Testis (tissue), 2 donors: ENCODE results near the gene CAMK2B.

ENCODE experiments used
- POLR2A ChIP-seq: fragments of 450-650 bp; IDR thresholded peaks from one replicate; pipeline ENCODE4 v1.6.1; 2017; ENCODE audit warnings: antibody characterized with exemption, mild to moderate bottlenecking, moderate library complexity
- TF ChIP-seq, protein P1 (sequence below), 3 experiments: fragments of 450-650 bp in 2 of 3; fragments of 200-600 bp in 1 of 3; sonication (generic) in 1 of 3; IDR thresholded peaks; one replicate each; pipeline ENCODE4 v1.5.1; 2016 to 2019; ENCODE audit warnings: antibody characterized with exemption in 3 of 3, mild to moderate bottlenecking in 2 of 3, moderate library complexity in 1 of 3

DNA sequence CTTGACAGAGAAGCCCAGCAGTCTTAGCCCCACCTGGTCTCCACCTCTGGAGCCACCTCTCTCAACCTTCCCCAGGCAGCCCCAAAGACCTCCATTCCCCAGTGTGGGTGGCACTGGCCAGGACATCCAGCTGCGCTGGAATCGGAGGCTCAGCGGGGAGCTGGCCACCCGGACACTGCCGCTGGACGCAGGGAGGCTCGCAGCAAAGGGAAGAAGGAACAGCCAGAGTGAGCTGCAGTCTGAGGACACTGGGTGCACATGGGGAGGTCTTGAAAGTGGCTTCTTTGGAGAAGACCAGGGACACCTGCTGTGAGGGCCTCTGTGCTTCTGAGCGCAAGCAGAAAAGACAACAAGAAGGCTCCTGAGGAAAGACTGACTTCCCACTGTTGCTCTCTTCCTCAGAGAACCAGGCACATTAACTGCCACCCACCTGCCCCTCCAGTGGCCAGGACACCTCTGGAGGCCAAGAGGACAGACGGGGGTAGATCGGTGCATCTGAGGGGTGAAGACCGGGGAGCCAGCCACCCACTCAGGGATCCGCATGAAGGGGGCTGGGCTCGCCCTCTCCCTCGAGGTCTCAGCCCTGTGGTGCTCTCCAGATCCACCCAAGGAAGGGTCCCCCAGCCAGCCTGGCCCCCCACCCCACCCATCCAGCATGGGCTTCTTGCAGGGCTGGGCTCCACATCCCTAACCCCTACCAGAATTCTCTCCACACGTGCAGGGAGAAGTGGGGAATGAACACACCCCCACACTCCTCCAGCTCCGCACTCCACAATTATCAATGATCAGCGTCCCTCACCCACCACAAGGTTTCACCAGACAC lies 1.8 kb downstream of the CAMK2B start:
- TF ChIP-seq, protein P1, sequence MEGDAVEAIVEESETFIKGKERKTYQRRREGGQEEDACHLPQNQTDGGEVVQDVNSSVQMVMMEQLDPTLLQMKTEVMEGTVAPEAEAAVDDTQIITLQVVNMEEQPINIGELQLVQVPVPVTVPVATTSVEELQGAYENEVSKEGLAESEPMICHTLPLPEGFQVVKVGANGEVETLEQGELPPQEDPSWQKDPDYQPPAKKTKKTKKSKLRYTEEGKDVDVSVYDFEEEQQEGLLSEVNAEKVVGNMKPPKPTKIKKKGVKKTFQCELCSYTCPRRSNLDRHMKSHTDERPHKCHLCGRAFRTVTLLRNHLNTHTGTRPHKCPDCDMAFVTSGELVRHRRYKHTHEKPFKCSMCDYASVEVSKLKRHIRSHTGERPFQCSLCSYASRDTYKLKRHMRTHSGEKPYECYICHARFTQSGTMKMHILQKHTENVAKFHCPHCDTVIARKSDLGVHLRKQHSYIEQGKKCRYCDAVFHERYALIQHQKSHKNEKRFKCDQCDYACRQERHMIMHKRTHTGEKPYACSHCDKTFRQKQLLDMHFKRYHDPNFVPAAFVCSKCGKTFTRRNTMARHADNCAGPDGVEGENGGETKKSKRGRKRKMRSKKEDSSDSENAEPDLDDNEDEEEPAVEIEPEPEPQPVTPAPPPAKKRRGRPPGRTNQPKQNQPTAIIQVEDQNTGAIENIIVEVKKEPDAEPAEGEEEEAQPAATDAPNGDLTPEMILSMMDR (IDR thresholded peaks at IDR 0.05): no peak
- no peak for TF ChIP-seq POLR2A
